Measurements from ENCODE around the gene ATP10D.

ATP10D gene

DNA sequence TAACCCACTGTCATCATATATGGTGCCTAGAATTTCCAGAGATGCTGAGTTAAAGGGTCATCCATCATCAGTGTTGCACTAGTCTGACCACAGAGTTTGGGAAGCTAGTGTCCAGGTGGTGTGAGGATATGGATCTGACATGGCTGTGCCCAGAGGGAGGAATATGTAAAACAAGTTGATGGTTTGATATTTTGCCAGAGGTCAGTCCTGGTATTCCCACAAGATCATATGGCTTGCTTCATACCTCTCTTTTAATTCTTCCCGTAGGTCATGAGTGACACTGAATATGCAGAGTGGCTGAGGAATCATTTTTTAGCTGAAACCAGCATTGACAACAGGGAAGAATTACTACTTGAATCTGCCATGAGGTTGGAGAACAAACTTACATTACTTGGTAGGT lies 75.6 kb downstream of the ATP10D start:
- Mint-ChIP-seq H3K27me3 (no peaks in the 10 kb centered on the region), H3K4me3 (no peak overlapping the region), H3K27ac (no peak overlapping the region), H3K9me3 (no peaks in the 10 kb centered on the region), H3K36me3 (no peaks in the 10 kb centered on the region), H3K4me1 (peaks cover 4% of the 10 kb centered on the region)
- CTCF ChIA-PET: no interaction called here
- no peak for DNase-seq

DNA sequence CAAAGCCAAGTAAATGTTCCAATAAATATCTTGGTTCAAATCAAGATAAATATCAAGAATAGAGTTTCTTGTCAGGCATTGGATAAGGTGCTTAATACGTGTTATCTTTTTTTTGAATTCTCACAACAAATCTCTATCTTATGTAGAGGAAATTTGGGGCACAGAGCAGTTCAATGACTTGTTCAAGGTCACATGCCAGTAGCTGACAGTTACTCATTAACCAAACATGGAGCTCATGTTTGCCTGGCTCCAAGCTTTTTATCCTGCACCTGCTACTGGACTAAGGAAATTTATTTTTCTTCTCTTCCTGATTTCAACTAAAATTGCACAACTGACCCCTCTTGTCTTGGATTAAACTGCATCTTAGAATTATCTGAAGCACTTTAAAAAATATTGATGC lies 76.3 kb downstream of the ATP10D start:
- Mint-ChIP-seq H3K9me3 (no peaks in the 10 kb centered on the region), H3K36me3 (no peaks in the 10 kb centered on the region), H3K4me3 (no peak overlapping the region), H3K27ac (no peak overlapping the region), H3K27me3 (no peaks in the 10 kb centered on the region), H3K4me1 (peaks cover 4% of the 10 kb centered on the region)
- DNase-seq: no peak
- CTCF ChIA-PET: no interaction called here

DNA sequence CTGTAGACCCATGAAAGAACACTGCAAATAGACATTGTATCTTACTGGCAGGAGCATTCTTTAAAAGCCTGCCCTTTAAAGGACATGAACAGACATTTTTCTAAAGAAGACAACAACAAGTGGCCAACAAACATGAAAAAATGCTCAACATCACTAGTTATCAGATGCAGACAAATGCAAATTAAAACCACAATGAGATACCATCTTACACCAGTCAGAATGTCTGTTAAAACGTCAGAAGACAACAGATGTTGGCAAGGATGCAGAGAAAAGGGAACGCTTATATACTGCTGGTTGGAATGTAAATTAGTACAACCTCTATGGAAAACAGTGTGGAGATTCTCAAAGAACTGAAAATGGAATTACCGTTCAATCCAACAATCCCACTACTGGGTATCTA lies 77.2 kb downstream of the ATP10D start:
- Mint-ChIP-seq H3K9me3 (no peaks in the 10 kb centered on the region), H3K4me3 (no peak overlapping the region), H3K36me3 (no peaks in the 10 kb centered on the region), H3K27me3 (no peaks in the 10 kb centered on the region), H3K27ac (no peak overlapping the region), H3K4me1 (peaks cover 4% of the 10 kb centered on the region)
- CTCF ChIA-PET: no interaction called here
- no peak for DNase-seq

DNA sequence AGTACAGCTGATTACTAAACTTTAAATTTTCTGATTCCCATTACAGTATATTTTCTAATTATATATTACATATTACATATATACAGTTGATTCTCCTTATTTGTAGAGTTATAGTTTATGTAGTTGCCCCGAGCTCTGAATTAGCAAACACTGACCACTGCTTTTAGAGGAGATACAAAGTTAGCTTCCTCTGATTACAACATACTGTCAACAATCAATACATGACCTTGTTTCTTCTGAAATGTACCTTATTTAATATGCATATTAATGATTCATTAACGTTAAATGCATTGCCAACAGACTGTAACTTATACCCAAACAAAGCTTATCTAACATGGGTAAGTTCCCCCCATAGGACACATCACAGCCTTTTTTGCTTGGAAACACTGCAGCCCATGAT lies 81.5 kb downstream of the ATP10D start:
- Mint-ChIP-seq H3K4me3 (no peak overlapping the region), H3K36me3 (no peaks in the 10 kb centered on the region), H3K27ac (no peak overlapping the region), H3K9me3 (no peaks in the 10 kb centered on the region), H3K4me1 (peaks cover 4% of the 10 kb centered on the region), H3K27me3 (no peaks in the 10 kb centered on the region)
- no peak for DNase-seq
- CTCF ChIA-PET: interaction anchor here (0.6 to 1.6 kb wide), 4 partner anchors 11 to 464 kb away, joined by 3 to 4 read pairs (median 3); partner anchors contain the start of gene COMMD8

DNA sequence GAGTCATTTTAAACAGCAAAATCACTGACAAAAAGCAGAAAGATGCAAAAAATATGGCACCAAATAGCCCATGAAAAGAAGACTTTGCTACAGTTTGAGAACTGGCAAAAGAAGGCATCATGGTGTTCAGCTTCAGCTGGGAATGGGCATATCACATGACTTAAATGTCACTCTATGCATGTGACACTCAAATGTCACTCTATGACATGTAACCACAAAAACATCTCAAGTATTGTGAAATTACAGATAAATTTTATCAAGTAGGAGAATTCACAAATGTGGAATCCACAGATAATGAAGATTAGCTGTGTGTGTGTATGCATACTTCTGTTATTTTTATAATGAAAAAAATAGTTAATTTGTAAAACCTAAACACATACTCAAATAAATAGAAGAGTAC lies 81.9 kb downstream of the ATP10D start:
- DNase-seq: no peak
- H3K4me3 Mint-ChIP-seq: no peak overlapping the region
- H3K27ac Mint-ChIP-seq: no peak overlapping the region
- no peaks in the 10 kb centered on the region for H3K9me3 Mint-ChIP-seq
- H3K27me3 Mint-ChIP-seq: no peaks in the 10 kb centered on the region
- H3K4me1 Mint-ChIP-seq: peaks cover 4% of the 10 kb centered on the region
- CTCF ChIA-PET: interaction anchor here (0.6 to 1.6 kb wide), 4 partner anchors 11 to 464 kb away, joined by 3 to 4 read pairs (median 3); partner anchors contain the start of gene COMMD8
- no peaks in the 10 kb centered on the region for H3K36me3 Mint-ChIP-seq

DNA sequence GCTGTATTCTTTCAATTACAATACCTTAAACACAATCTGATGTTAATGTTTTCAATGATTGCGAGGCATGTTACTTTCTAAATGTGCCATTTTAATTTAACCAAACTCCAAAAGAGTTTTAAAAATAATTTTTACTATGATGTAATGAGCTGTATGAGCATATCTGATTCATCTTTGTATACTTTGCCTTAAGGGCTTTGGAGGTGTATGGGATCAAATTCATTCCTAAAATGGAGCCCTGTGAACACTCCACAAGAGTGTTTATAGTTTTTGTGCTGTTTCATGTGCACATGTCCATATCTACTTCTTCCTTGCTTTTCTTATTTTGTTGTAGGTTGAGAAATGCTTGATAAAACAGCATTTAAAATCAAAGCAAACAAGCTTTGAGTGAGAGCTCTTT lies 82.4 kb downstream of the ATP10D start:
- CTCF ChIA-PET: interaction anchor here (1.4 to 1.6 kb wide), 2 partner anchors 10 to 104 kb away, joined by 3 to 4 read pairs; partner anchors contain the start of gene COMMD8
- H3K4me1 Mint-ChIP-seq: no peaks in the 10 kb centered on the region
- no peaks in the 10 kb centered on the region for H3K36me3 Mint-ChIP-seq
- no peaks in the 10 kb centered on the region for H3K9me3 Mint-ChIP-seq
- no peak overlapping the region for H3K27ac Mint-ChIP-seq
- no peak overlapping the region for H3K4me3 Mint-ChIP-seq
- H3K27me3 Mint-ChIP-seq: no peaks in the 10 kb centered on the region
- no peak for DNase-seq

DNA sequence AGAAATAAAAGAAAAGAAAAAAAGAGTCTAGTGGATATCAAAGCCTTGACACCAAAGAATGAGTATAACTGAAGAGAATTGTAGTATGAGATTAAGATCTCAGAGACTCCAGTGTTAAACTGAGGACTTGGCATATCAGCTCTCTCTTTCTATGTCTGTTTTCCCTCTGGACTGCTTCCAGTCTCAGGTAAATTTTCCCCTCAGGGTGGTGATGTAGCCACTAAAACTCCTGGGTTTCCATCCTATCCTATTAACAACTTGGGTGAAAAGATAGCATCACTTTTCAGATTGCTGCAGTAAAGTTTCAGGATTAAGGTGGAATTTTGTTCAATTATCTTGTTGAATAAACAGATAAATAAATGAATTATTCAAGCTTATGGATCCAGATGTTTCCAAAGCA lies 85.7 kb downstream of the ATP10D start:
- CTCF ChIA-PET: no interaction called here
- Mint-ChIP-seq H3K4me3 (no peak overlapping the region), H3K27ac (no peak overlapping the region), H3K36me3 (no peaks in the 10 kb centered on the region), H3K27me3 (no peaks in the 10 kb centered on the region), H3K9me3 (no peaks in the 10 kb centered on the region), H3K4me1 (no peaks in the 10 kb centered on the region)
- no peak for DNase-seq

DNA sequence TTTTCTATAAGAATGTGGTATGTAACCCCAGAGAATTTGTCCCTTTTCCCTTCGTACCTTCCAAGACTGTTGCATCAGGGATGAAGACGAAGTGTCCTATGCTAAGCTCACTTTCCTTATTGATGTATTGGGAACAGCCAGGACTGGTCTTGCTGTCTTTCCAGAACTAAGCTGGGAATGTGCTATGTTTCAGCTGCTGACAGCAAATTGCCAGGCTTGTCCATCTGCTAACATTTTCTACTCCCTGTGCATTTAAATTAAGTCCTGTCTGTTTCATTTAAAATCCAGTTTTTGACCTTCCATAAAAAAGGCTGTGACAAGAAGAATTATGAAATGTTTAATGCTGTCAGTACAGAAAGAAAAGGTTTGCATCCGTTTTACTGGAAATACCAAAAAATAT lies 87.9 kb downstream of the ATP10D start:
- no peak overlapping the region for H3K4me3 Mint-ChIP-seq
- H3K27me3 Mint-ChIP-seq: no peaks in the 10 kb centered on the region
- no peaks in the 10 kb centered on the region for H3K36me3 Mint-ChIP-seq
- DNase-seq: no peak
- CTCF ChIA-PET: interaction anchor here (1.2 kb wide), 1 partner anchor 190 kb away, joined by 3 read pairs; no protein-coding TSS in a partner anchor
- no peak overlapping the region for H3K27ac Mint-ChIP-seq
- H3K4me1 Mint-ChIP-seq: no peaks in the 10 kb centered on the region
- H3K9me3 Mint-ChIP-seq: no peaks in the 10 kb centered on the region

DNA sequence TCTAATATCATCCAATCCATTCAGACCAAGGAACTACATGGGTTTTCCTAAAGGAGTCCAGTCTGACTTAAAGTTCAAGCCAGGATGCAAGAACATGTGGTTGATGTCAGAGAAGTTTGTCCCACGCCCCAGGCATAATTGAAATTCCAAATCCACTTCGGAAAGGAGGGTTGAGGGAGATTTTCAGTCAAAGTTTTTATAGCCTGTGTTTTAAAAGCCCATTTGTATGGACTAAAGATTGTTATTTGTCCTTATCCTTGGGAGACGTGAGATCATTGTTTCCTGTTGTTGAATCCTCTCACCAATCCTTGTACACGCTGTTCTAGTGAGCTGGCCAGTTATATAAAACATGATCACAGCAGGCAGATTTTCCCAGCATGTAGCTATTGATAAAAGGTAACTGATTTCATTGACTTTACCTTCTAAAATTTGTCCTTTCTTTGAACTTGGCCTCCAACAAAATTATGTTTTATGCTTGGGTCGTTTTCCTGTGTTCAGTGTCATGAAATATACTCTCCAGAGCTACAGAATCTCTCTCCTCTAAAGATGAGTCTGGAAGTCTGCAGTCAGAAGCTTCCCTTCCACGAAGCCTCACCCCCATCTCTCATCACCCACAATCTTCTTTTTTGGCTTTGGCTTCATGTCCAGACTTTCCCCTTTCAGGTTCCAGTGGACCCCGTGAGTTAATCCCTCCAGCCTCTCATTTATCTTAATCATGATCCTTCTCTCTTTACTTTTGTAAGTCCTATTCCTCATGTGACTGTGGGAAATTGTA lies 92.9 kb downstream of the ATP10D start:
- H3K27ac Mint-ChIP-seq: no peak overlapping the region
- CTCF ChIA-PET: interaction anchor here (1.5 kb wide), 1 partner anchor 11 kb away, joined by 4 read pairs; no protein-coding TSS in a partner anchor
- no peaks in the 10 kb centered on the region for H3K4me1 Mint-ChIP-seq
- no peaks in the 10 kb centered on the region for H3K36me3 Mint-ChIP-seq
- no peaks in the 10 kb centered on the region for H3K27me3 Mint-ChIP-seq
- no peak for DNase-seq
- H3K4me3 Mint-ChIP-seq: no peak overlapping the region
- no peaks in the 10 kb centered on the region for H3K9me3 Mint-ChIP-seq

DNA sequence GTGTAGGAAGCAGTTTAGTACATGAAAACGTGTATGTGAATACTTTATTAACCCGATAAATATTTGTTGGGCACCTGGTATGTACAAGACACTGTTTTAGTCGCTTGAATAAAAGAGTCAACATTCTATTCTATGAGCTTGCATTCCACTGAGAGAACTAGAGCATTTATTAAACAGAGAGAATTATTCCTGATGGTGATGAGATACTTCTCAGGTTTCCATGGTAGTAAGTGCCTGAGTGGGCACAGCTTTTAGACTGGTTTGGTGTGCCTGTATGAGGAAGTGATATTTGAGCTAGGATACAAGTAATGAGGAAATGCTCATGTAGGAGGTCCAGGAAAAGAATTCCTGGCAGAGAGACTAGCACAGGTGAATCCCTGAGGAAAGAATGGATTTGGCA lies 94.2 kb downstream of the ATP10D start:
- no peak overlapping the region for H3K4me3 Mint-ChIP-seq
- no peak for DNase-seq
- CTCF ChIA-PET: no interaction called here
- no peaks in the 10 kb centered on the region for H3K9me3 Mint-ChIP-seq
- H3K27me3 Mint-ChIP-seq: no peaks in the 10 kb centered on the region
- no peaks in the 10 kb centered on the region for H3K36me3 Mint-ChIP-seq
- H3K27ac Mint-ChIP-seq: no peak overlapping the region
- no peaks in the 10 kb centered on the region for H3K4me1 Mint-ChIP-seq

DNA sequence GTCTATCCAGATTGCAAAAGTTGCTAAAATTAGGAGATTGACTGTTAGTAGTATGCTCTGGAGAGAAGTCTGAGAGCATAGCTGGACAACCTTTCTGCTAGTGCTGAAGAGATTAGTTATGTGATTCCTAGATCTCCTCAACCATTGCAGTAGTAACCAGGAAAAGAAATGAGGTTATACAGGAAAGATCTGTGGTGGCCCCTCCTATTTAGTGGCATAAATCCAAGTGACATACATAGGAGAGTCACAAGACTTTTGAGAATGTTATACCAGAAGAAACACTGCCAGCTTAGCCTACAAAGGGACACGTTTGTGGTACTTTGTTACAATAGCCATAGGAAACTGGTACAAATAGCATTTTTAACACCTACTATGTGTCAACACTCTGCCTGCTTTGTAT lies 105.2 kb downstream of the ATP10D start:
- H3K36me3 Mint-ChIP-seq: no peaks in the 10 kb centered on the region
- H3K4me1 Mint-ChIP-seq: no peaks in the 10 kb centered on the region
- H3K4me3 Mint-ChIP-seq: no peak overlapping the region
- no peak for DNase-seq
- H3K9me3 Mint-ChIP-seq: no peaks in the 10 kb centered on the region
- H3K27me3 Mint-ChIP-seq: no peaks in the 10 kb centered on the region
- CTCF ChIA-PET: no interaction called here
- no peak overlapping the region for H3K27ac Mint-ChIP-seq

DNA sequence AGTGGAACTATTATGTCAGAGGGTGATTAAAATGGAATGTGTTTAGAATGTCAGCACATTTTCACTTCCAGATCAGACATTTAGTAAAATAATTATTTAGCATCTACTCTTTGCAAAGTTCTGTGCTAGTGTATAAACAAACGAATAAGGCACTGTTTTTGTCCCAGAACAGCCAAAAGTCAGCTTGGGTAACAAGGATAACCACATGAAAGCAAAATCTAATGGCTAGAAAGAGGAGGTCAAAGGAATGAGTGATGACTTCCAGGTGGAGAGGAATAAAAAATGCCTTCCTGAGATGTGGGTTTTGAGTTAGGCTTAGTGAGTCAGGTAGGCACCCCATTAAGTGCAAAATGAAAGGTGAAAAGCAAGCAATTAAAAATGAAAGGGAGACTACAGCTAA lies 112.6 kb downstream of the ATP10D start:
- Mint-ChIP-seq H3K36me3 (no peaks in the 10 kb centered on the region), H3K4me3 (no peak overlapping the region), H3K4me1 (no peaks in the 10 kb centered on the region), H3K27ac (no peak overlapping the region), H3K27me3 (no peaks in the 10 kb centered on the region), H3K9me3 (no peaks in the 10 kb centered on the region)
- DNase-seq: no peak
- CTCF ChIA-PET: no interaction called here

DNA sequence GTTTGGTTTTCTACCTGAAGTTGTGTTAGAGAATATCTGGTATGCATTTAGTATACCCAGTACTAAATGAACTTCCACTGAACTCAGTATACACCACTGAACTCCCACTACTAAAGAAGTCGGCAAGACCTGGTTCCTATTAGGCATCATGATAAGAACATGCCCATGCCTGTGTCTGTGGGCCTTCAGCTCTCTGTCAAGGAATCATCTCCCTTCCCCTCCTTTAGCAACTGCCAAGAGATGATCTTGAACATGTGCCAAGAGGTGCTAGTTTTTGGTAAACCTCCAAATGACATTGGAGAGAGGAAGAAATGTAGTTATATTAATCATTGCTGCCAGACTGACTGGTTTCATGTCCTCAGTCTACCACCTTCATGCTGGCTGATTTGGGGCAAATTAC lies 113.2 kb downstream of the ATP10D start:
- no peak for DNase-seq
- no peaks in the 10 kb centered on the region for H3K9me3 Mint-ChIP-seq
- no peaks in the 10 kb centered on the region for H3K4me1 Mint-ChIP-seq
- H3K36me3 Mint-ChIP-seq: no peaks in the 10 kb centered on the region
- H3K27me3 Mint-ChIP-seq: no peaks in the 10 kb centered on the region
- CTCF ChIA-PET: no interaction called here
- no peak overlapping the region for H3K27ac Mint-ChIP-seq
- H3K4me3 Mint-ChIP-seq: no peak overlapping the region

DNA sequence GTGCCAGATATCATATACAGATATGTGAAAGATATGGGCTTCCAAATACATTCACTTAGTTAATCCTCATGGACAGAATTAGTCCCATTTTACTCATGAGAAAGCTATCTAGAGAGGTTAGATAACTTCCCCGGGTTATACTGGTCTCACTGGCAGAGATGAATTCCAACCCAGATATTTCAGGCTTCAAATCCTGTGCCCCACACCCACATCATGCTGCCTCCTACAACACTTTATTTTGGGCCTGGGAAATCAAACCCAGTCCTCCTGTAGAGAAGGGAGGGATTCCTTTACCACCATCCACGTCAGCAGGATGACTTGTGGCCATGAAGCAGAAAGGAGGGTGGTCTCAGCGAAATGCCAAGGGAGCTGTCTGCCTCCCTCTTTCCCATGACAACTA lies 113.8 kb downstream of the ATP10D start:
- Mint-ChIP-seq H3K4me1 (no peaks in the 10 kb centered on the region), H3K27ac (no peak overlapping the region), H3K9me3 (no peaks in the 10 kb centered on the region), H3K27me3 (no peaks in the 10 kb centered on the region), H3K36me3 (no peaks in the 10 kb centered on the region), H3K4me3 (no peak overlapping the region)
- no peak for DNase-seq
- CTCF ChIA-PET: no interaction called here

DNA sequence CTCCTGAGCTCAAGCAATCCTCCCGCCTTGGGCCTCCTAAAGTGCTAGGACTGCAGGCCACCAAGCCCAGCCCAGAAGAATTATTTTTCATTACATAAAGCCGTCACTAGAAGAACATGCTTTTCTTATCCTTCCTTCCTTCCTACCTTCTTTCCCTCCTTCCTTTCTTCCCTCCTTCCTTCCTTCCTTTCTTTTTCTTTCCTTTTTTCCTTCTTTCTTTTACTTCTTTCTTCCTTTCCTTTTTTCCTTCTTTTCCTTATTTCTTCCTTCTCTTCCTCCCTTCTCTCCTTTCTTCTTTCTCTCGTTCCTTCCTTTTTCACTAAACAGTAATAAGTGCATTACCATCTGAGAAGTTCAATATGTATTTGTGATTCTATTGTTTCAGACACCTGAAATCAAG lies 121.4 kb downstream of the ATP10D start:
- DNase-seq: no peak
- Mint-ChIP-seq H3K36me3 (no peaks in the 10 kb centered on the region), H3K9me3 (no peaks in the 10 kb centered on the region), H3K27me3 (peaks cover 5% of the 10 kb centered on the region), H3K4me3 (no peak overlapping the region), H3K27ac (no peak overlapping the region), H3K4me1 (no peaks in the 10 kb centered on the region)
- CTCF ChIA-PET: no interaction called here

Data from activated naive CD4-positive, alpha-beta T cell treated with anti-CD3 and anti-CD28 coated beads, Interleukin-2, amount 10 ng/mL, durations not matched to agents 7 days and 5 days (primary cell).